Measurements from ENCODE around the gene NR5A1.

The NR5A1 gene

GRCh38 chr9:124498499-124499146 is 8.6 kb downstream of the NR5A1 start:
- DNase-seq (ENCODE audit: low read depth): no peak

- no peak for DNase-seq (ENCODE audit: low read depth)
These were observed 9.2 kb downstream of the NR5A1 start for GRCh38 chr9:124498040-124498439.

DNA sequence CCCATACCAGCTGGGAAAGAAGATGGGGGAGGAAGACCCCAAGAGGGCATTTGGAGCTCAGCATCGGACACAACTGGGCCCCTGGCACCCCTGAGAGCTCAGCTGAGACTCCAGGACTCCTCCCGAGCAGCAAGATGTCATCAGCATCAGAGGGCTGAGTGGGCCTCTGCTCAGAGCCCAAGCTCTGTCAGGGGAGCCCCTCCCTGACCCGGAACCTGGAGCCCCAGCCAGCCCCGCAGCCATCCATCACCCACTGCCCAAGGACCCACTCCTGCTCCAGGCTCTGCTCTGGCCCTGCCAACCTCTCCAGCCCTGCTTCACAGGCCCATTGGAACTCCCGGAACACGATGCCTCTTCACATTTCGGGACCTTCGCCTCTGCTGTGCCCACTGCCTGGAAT is 9.8 kb downstream of the NR5A1 start:
- DNase-seq (ENCODE audit: low read depth): no peak

- DNase-seq (ENCODE audit: low read depth): no peak
These were observed 10.7 kb downstream of the NR5A1 start for GRCh38 chr9:124496463-124496862.

DNA sequence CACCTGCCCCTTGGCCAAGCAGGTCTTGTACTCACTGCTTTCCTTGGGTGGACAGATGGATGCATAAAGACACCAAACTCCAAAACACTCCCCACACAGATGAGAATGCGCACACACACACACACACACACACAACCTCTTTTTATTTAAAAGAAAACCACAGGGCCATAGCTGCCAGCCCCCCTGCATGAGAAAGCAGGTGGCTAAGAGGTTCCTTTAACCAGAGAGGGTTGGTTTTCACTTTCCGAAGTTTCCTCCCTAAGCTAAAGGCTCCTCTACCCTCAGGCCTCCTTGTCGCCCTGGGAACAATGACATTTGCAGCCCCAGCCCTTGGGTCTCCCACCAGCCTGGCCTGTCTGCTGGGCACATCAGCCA is 11.1 kb downstream of the NR5A1 start:
- DNase-seq (ENCODE audit: low read depth): no peak

DNA sequence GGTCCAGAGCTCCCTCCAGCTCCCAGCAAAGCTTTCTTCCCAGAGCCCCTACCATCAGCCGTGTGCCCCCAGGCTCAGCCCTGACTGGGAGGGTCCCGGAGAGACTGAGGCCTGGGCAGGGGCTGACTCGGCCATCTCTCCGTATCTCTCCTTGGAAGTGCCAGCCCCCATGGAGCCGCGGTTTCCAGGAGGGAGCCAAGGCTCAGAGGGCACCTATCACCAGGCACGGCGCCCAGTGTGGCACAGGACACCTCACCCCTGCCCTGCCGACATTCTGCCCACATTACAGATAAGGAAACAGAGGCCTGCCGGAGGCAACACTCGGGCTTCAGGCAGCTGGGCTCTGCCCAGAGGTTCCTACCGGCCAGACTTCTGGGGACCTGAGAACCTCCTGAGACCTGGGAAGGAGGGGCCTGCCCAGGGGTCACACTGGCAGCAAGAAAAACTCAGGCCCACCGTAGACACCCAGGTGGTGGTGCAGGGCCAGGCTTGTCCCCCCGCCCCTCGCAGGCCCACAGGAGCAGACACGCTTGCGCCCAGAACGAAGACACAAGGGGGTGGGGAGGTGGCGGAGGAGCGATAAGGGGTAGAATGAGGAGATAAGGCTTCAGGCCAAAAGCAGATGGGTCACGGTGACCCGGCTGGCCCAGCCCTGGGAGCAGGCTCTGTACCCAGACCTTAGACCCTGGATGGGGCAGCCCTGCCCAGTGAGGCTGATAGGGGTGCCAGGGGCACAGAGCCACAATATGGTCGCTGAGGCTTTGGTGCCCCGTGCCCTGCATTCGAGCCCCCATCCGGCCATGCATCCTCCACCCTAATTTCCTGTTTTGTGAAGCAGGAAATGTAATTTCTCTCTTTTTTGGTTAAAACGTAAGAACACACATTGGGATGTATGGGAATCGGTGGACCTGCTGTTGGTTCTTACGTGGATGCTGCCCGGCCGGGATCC is 11.8 kb downstream of the NR5A1 start:
- DNase-seq (ENCODE audit: low read depth): no peak

- DNase-seq (ENCODE audit: low read depth): no peak
These were observed 13.3 kb downstream of the NR5A1 start for GRCh38 chr9:124493794-124494479.

GRCh38 chr9:124493218-124493617 is 14.0 kb downstream of the NR5A1 start:
- DNase-seq (ENCODE audit: low read depth): no peak

- no peak for DNase-seq (ENCODE audit: low read depth)
These were observed 14.4 kb downstream of the NR5A1 start for GRCh38 chr9:124492818-124493217.

DNA sequence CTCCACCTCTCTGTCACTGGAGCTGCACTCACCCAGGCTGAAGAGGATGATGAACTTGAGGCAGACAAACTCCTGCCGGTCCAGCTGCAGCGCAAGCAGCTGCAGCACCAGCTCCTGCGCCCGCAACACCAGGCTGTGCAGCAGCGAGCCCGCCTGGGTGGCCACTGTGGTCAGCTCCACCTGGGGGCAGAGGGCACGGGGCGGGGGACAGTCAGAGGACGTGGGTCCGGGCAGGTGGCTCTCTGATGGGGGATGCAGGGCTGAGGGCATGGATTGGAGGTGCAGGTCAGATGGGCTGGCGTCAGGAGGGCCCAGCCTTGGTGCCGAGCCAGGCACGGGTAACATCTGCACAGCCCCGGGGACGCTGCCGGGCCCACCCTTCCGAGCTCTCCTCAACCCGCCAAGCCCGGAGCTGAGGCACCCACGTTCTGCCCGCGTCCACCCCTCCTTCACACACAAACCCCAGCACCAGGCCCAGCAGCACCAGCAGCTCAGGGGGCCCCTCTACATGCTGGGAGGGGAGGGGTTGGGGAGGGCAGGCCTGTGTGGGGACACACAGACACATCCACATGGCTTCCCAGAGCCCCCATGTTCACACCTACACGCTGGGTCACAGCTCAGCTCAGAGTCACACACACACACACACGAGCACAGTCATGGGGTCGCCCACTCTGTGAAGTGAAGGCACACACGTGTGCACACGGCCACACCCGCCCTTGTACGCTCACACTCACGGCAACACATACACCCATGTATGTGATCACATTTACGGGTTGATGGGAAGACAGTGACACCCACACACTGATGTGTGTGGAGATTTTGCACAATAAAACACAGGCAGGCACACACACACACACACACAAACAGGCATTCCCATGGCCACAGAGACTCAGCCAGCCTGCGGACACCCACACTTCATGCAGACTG is 15.9 kb downstream of the NR5A1 start:
- no peak for DNase-seq (ENCODE audit: low read depth)

DNA sequence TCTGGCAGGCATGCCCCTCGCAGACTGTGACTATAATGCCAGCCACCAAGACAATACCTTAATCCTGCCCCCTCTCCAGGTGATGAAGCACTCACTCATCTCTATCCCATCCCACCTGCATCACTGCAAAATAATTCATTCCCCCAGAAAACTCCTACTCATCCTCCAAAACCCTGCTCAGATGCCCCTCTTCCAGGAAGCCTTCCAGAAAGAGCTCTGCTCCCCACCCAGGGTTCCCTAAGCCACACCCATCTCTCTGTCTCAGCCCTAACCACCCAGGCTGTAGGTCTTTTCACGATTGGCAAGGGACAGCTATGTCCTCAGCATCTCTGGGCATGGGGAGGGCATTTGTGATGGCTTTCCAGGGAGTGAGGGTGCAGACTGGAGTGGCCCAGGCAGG is 17.2 kb downstream of the NR5A1 start:
- DNase-seq (ENCODE audit: low read depth): no peak

DNA sequence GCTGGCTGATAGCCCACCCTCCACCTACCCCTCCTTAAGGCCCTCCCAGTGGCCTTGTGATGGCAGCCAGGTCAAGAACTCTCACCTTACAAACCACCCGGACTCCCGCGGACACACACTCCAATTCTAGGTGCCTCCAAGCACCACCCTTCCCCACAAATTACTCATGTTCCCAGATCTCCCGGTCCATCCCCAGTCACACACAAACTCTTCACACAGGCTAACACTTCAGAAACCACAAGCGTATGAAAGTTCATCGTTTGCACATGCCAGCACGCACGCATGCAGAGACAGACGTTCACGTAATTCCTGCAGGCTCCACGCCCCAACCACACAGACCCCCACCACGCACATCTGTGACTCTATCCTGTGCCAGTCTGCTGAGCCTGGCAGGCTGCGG is 18.0 kb downstream of the NR5A1 start:
- DNase-seq (ENCODE audit: low read depth): no peak

DNA sequence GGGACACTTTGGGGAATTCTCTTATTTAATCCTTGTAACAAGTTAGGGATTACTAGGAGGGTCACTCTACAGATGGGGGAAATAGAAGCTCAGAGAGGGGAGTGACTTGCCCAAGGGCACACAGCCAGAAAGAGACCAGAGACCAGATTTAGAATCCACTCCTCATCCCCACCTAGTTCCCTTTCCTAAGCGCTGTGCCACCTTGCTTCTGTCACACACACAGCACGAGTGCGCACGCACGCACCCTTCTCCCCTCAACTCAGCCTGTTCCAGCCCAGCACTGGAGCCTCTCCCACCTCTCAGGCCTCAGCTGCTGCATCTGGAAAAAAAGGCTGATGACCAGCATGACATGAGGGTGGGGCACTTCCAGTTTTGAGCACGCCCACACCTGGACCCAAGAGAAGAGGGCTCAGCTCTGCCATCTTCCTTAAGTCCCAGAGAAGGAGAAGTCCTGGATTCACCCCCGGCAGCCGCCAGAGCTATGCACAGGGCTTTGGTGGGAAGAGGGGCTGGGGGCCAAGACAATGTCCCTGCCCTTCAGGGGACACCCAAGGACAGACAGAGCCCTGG is 18.5 kb downstream of the NR5A1 start:
- no peak for DNase-seq (ENCODE audit: low read depth)

GRCh38 chr9:124487260-124488182 is 19.7 kb downstream of the NR5A1 start:
- DNase-seq (ENCODE audit: low read depth): no peak

DNA sequence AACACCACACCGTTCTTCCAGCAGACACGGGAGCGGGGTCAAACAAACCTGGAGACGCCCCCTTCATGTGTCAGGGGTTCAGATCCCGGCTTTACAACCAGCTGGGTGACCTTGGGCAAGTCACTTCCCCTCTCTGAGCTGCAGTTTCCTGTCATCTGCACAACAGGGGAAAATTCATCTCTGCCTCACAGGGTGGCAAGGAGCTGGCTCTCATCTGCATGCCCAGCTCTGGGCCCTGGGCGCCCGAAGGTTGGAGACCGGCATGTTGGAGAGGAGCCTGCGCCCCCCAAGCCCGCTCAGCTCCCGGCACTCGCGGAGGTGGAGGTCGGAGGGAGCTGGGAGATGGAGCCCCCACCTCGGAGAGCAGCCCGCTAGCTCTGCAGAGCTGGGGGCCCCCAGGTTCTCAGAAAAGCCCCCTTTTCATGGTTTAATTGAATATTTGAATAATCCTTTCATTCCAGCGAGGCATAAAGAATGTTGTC is 20.4 kb downstream of the NR5A1 start:
- DNase-seq (ENCODE audit: low read depth): no peak

DNA sequence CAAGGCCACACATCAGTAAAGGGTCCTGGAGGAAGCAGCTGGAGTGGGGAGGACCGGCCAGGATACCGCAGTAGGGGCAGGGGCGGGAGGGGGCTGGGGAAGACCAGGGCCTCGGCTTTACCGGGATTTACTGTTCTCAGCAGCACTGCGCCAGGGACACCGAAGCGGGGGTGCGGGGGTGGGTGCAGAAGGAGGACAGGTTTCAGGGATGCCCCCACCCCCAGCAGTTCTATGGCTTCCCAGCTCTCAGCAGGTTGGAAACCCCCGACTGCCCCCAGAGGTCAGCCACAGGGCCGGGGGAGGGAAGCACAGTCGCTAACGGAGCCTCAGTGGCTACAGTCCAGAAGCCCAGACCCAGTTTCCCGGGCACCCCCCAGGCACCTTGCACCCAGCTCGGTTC is 21.3 kb downstream of the NR5A1 start:
- DNase-seq (ENCODE audit: low read depth): no peak

- no peak for DNase-seq (ENCODE audit: low read depth)
These were observed 22.0 kb downstream of the NR5A1 start for GRCh38 chr9:124485201-124485600.

DNA sequence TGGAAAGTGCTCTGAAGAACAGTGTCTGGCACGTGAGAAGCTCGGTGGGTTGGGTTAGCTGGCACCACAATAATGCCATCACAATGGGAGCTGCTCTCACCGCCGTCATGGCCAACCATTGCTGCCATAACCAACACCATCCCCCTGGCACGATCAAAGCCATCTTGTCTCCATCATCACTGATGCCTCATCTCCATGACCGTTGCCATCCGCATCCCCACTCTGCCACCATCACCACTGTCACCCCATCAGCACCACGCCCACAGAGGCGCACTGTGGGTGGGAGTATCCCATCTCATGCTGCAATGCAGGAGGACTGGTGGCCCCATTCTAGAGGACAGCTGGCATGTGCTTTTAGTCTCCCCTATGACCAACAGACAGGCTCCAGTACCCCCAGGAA is 23.7 kb downstream of the NR5A1 start:
- no peak for DNase-seq (ENCODE audit: low read depth)

GRCh38 chr9:124482431-124483031 is 24.7 kb downstream of the NR5A1 start:
- DNase-seq (ENCODE audit: low read depth): no peak

DNA sequence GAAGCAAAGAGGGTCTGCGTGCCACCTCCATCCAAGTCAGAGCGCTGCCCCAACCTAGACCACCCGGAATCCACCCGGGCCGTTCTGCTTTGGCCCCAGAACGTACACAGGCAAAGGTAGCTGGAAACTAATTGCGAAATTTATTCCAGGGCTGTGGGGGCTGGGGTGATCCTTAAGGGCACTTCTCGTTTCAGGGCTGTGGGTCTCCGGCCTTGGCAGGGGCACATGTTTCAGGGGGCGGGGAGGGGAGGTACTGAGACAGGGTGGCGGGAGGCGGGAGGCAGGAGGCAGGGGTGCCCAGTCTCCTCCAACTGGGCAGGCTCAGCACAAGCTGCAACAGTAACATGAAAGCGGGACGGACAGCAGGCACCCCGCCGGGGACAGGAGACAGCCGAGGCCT is 26.1 kb downstream of the NR5A1 start:
- DNase-seq (ENCODE audit: low read depth): no peak
